Chondrocyte (in vitro differentiated cells): ENCODE data around the gene ARHGEF25. TPM values are rescaled to one million over a fixed set of nuclear protein-coding genes. Genes with fewer than 3 reads are reported as not detected.
"Not testable (repeated sequence)": the region's sequence is repeated elsewhere in the genome, so short reads cannot be mapped to it uniquely, and the experiment has no call there.

ENCODE experiments used
- DNase-seq: peaks from one replicate; pipeline ENCODE4 v3.0.0; 2021; ENCODE audit warnings: mixed read lengths, low spot score
- H3K27ac Mint-ChIP-seq: one replicate; pipeline ENCODE4 v1.8.0; 2021; ENCODE audit warnings: mild to moderate bottlenecking, moderate library complexity, mixed read lengths; ENCODE audit not compliant: unreplicated experiment
- H3K27me3 Mint-ChIP-seq: 2 replicates; pipeline ENCODE4 v1.8.0; 2021; ENCODE audit warnings: low read depth, mixed read lengths
- H3K36me3 Mint-ChIP-seq: 2 replicates; pipeline ENCODE4 v1.8.0; 2021; ENCODE audit warnings: low read depth, mixed read lengths
- H3K4me1 Mint-ChIP-seq: 2 replicates; pipeline ENCODE4 v1.8.0; 2021; ENCODE audit warnings: low read depth, mild to moderate bottlenecking, mixed read lengths
- H3K4me3 Mint-ChIP-seq: one replicate; pipeline ENCODE4 v1.8.0; 2021; ENCODE audit warnings: mild to moderate bottlenecking, moderate library complexity, mixed read lengths; ENCODE audit not compliant: unreplicated experiment
- H3K9me3 Mint-ChIP-seq: 2 replicates; pipeline ENCODE4 v1.8.0; 2021; ENCODE audit warnings: low read depth, mixed read lengths
- total RNA-seq: library from RNA; stranded (reverse); gene quantifications from 3 replicates; pipeline ENCODE4 v1.2.1, GENCODE V29; 2021
- TF ChIP-seq, protein P1 (sequence below): fragments of 200-600 bp; sonication (generic); IDR thresholded peaks from 2 replicates; pipeline ENCODE4 v1.5.0; 2021; ENCODE audit warnings: antibody characterized with exemption, mild to moderate bottlenecking, moderate library complexity

ARHGEF25 gene
- total RNA-seq, 1 donor from 2014 or later = 29.0 TPM

DNA sequence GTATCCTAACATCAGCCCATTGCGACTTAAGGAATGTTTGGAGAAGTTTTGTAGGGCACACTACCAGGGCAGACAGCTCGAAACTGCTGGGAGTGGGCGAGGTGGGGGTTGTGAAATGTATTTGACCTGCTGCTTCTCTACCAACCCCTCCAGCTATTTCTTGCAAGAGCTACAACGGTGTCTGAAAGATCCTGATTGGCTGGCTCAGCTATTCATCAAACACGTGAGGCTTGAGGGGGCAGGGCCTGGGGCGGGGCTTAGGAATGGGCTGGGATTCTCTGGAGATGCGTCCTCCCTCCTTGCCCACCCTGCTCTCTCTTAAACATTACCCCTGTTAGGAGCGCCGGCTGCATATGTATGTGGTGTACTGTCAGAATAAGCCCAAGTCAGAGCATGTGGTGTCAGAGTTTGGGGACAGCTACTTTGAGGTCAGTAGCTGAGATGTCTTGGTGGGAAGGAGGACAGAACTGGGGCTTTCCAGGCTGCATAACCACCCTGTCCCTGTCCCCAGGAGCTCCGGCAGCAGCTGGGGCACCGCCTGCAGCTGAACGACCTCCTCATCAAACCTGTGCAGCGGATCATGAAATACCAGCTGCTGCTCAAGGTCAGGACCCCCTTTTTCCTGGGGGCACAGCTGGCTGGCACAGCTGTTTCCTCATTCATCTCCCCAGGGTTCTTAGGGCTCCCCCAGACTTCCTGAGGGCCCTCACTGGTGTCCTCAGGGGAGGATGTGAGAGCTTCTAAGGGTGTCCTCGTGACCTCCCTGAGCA, 3.1 kb downstream of the ARHGEF25 start:
- no peak overlapping the region for H3K27ac Mint-ChIP-seq
- H3K36me3 Mint-ChIP-seq = peaks cover 18% of the 10 kb centered on the region
- peaks cover 2% of the 10 kb centered on the region for H3K27me3 Mint-ChIP-seq
- DNase-seq = no peak
- TF ChIP-seq, protein P1, sequence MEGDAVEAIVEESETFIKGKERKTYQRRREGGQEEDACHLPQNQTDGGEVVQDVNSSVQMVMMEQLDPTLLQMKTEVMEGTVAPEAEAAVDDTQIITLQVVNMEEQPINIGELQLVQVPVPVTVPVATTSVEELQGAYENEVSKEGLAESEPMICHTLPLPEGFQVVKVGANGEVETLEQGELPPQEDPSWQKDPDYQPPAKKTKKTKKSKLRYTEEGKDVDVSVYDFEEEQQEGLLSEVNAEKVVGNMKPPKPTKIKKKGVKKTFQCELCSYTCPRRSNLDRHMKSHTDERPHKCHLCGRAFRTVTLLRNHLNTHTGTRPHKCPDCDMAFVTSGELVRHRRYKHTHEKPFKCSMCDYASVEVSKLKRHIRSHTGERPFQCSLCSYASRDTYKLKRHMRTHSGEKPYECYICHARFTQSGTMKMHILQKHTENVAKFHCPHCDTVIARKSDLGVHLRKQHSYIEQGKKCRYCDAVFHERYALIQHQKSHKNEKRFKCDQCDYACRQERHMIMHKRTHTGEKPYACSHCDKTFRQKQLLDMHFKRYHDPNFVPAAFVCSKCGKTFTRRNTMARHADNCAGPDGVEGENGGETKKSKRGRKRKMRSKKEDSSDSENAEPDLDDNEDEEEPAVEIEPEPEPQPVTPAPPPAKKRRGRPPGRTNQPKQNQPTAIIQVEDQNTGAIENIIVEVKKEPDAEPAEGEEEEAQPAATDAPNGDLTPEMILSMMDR = no peak
- no peaks in the 10 kb centered on the region for H3K9me3 Mint-ChIP-seq
- H3K4me1 Mint-ChIP-seq = peaks cover 33% of the 10 kb centered on the region
- H3K4me3 Mint-ChIP-seq = no peak overlapping the region

GRCh38 chr12:57614948-57615500, 3.8 kb downstream of the ARHGEF25 start:
- no peak overlapping the region for H3K27ac Mint-ChIP-seq
- peaks cover 18% of the 10 kb centered on the region for H3K36me3 Mint-ChIP-seq
- TF ChIP-seq, protein P1 = no peak
- no peak for DNase-seq
- H3K27me3 Mint-ChIP-seq = peaks cover 2% of the 10 kb centered on the region
- no peak overlapping the region for H3K4me3 Mint-ChIP-seq
- H3K4me1 Mint-ChIP-seq = peaks cover 27% of the 10 kb centered on the region
- no peaks in the 10 kb centered on the region for H3K9me3 Mint-ChIP-seq

DNA sequence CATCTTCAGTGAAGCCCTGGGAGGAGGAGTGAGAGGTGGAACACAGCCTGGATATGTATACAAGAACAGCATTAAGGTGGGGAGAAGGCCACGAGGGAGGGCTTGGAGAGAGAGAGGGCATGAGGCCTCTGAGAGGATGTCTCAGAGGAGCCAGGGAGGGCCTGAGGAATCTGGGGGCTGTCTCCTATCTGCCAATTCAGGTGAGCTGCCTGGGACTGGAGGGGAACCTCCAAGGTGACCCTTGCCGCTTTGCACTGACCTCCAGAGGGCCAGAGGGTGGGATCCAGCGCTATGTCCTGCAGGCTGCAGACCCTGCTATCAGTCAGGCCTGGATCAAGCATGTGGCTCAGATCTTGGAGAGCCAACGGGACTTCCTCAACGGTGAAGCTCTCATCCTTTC, 4.4 kb downstream of the ARHGEF25 start:
- Mint-ChIP-seq H3K4me1 (peaks cover 22% of the 10 kb centered on the region), H3K4me3 (no peak overlapping the region), H3K36me3 (peaks cover 18% of the 10 kb centered on the region), H3K27ac (no peak overlapping the region), H3K9me3 (no peaks in the 10 kb centered on the region), H3K27me3 (peaks cover 7% of the 10 kb centered on the region)
- DNase-seq = no peak
- TF ChIP-seq, protein P1 = no peak

DNA sequence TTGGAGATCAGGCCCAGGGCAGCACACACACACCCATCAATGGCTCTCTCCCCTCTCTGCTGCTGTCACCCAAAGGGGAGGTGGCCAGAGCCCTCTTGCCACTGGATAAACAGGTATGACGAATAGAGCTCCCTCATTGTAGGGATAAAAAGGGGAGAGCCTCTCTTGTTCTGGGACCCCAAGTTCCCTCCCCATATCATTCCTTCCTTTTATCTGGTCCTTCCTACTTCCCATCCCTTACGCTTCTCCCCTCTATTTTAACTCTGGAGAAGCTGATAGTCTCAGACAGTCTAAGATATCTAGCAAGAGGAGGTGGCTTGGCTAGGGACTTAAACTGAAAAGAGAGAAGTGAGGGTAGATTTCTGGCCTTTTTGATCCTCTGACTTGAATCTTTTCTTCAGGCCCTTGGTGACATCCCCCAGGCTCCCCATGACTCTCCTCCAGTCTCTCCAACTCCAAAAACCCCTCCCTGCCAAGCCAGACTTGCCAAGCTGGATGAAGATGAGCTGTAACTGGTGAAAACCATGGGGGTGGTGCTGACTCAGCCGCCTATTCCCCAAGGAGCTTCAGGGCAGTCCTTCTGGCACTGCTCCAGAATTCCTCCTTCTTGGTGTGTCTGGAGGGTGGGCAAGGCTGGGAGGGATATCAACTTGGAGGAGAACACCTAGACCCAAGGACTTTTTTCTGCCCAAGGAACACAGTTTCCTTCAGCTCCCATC, 5.3 kb downstream of the ARHGEF25 start:
- Mint-ChIP-seq H3K36me3 (peaks cover 18% of the 10 kb centered on the region), H3K9me3 (no peaks in the 10 kb centered on the region), H3K4me1 (peaks cover 27% of the 10 kb centered on the region), H3K27me3 (peaks cover 13% of the 10 kb centered on the region), H3K4me3 (no peak overlapping the region), H3K27ac (no peak overlapping the region)
- DNase-seq = no peak
- TF ChIP-seq, protein P1 = no peak

- no peak for DNase-seq
- Mint-ChIP-seq H3K27ac (no peak overlapping the region), H3K27me3 (peaks cover 22% of the 10 kb centered on the region), H3K9me3 (no peaks in the 10 kb centered on the region), H3K36me3 (peaks cover 22% of the 10 kb centered on the region), H3K4me1 (peaks cover 27% of the 10 kb centered on the region), H3K4me3 (no peak overlapping the region)
- TF ChIP-seq, protein P1 = no peak
These were observed 6.7 kb downstream of the ARHGEF25 start for GRCh38 chr12:57617942-57618341.

DNA sequence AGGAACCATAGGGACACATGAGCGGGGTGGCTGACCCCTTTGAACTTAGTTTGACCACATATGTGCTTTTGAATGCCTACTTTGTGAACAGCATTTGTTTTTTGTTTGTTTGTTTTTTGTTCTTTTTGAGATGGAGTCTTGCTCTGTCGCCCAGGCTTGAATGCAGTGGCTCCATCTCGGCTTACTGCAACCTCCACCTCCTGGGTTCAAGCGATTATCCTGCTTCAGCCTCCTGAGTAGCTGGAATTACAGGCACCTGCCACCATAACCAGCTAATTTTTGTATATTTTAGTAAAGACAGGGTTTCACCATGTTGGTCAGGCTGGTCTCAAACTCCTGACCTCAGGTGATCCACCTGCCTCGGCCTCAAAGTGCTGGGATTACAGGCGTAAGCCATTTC, 7.2 kb downstream of the ARHGEF25 start:
- Mint-ChIP-seq H3K36me3 (peaks cover 23% of the 10 kb centered on the region), H3K27me3 (peaks cover 25% of the 10 kb centered on the region), H3K4me1 (peaks cover 27% of the 10 kb centered on the region)
- not testable (repeated sequence) for H3K9me3 Mint-ChIP-seq, H3K4me3 Mint-ChIP-seq, DNase-seq, H3K27ac Mint-ChIP-seq
